Urinary bladder (tissue), 4 donors: Measurements from ENCODE around the gene AMPH. TPM values are rescaled to one million over a fixed set of nuclear protein-coding genes. Genes with fewer than 3 reads are reported as not detected.

Experiments
- DNase-seq: peaks from one replicate; pipeline ENCODE4 v3.0.0-alpha.2; 2015; ENCODE audit errors: extremely low spot score
- H3K27ac ChIP-seq: one replicate; pipeline ENCODE4 v1.5.1; 2013; ENCODE audit warnings: low read depth, mild to moderate bottlenecking, moderate library complexity
- H3K36me3 ChIP-seq: one replicate; pipeline ENCODE4 v1.6.1; 2013; ENCODE audit warnings: mild to moderate bottlenecking, moderate library complexity; ENCODE audit not compliant: insufficient read depth
- H3K4me1 ChIP-seq: one replicate; pipeline ENCODE4 v1.6.1; 2013; ENCODE audit warnings: mild to moderate bottlenecking, moderate library complexity; ENCODE audit not compliant: insufficient read depth
- H3K4me3 ChIP-seq: one replicate; pipeline ENCODE4 v1.5.1; 2013; ENCODE audit warnings: low read depth, low read length
- WGBS: extraction: QIAGEN DNeasy Blood & Tissue Kit; methylation state at CpG from one replicate; pipeline ENCODE4 v1.1.7; 2013; 5-methylcytosine and 5-hydroxymethylcytosine counted together
- polyA plus RNA-seq: library from polyadenylated mRNA; stranded (reverse); fragments of 200-250 nt; gene quantifications from one replicate; pipeline ENCODE4 v1.2.3, GENCODE V29; 2013
- total RNA-seq: library from RNA; depleted of rRNA; stranded (reverse); fragments of >200 nt; gene quantifications from one replicate; pipeline ENCODE4 v1.2.3, GENCODE V29; 2014
- donor health status: healthy with polysubstance abuse.
- donor health status: healthy.

The AMPH gene
- total and polyA plus RNA-seq, 2 donors: 5.0 to 15.3 TPM

DNA sequence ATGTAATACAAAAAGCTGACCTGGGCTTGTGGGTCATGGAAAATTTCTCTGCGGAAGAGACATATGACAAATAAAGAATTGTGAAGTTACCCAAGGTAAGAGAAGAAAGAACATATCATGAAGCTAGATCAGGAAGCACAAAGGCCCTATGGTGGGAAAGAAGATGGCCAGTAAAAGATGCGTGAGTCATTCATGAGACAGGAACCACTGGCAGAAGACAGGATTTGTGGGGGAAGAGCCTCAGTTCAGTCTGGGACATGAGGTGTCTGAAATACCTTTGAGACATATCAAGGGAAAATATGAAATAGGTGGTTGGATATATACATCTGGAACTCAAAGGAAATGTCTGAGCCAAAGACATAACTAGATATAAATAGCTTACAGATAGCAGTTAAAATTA lies 27.7 kb upstream of the AMPH start:
- Histone ChIP-seq H3K4me1 (no peaks in the 10 kb centered on the region), H3K4me3 (no peak overlapping the region), H3K36me3 (no peaks in the 10 kb centered on the region), H3K27ac (no peak overlapping the region)
- DNase-seq: no peak
- 95% methylated on average over 2 of the region's 2 CpGs for WGBS

- H3K27ac ChIP-seq: no peak overlapping the region
- 72% methylated on average over 1 of the region's 1 CpG for WGBS
- H3K4me1 ChIP-seq: no peaks in the 10 kb centered on the region
- no peak overlapping the region for H3K4me3 ChIP-seq
- DNase-seq: no peak
- H3K36me3 ChIP-seq: no peaks in the 10 kb centered on the region
These were observed 25.8 kb upstream of the AMPH start for GRCh38 chr7:38656968-38657367.

- no peaks in the 10 kb centered on the region for H3K4me1 ChIP-seq
- no peaks in the 10 kb centered on the region for H3K36me3 ChIP-seq
- H3K4me3 ChIP-seq: no peak overlapping the region
- DNase-seq: no peak
- H3K27ac ChIP-seq: no peak overlapping the region
- 89% methylated on average over 35 of the region's 35 CpGs for WGBS
These were observed 24.9 kb upstream of the AMPH start for GRCh38 chr7:38655833-38656774.

DNA sequence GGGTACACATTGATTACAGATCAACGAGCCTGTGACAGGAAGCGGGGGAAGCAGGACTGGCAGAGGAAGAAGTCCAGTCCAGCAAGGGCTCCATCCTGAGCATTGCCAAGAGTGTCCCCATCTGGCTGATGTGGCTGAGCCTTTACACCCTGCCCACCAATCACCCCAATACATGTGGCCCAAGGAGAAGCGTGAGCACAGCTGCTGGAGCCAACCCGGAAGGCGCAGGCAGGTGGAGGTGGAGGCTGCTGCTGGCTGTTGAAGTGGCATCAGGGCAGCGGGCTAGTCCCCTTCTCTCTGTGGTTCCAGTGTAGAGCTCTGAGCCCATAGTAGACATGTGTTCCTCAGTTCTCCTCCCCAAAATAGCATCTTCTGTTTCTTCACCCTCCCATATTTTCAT lies 6.8 kb upstream of the AMPH start:
- no peak overlapping the region for H3K4me3 ChIP-seq
- 95% methylated on average over 6 of the region's 6 CpGs for WGBS
- no peak overlapping the region for H3K27ac ChIP-seq
- DNase-seq: no peak
- H3K4me1 ChIP-seq: no peaks in the 10 kb centered on the region
- no peaks in the 10 kb centered on the region for H3K36me3 ChIP-seq

DNA sequence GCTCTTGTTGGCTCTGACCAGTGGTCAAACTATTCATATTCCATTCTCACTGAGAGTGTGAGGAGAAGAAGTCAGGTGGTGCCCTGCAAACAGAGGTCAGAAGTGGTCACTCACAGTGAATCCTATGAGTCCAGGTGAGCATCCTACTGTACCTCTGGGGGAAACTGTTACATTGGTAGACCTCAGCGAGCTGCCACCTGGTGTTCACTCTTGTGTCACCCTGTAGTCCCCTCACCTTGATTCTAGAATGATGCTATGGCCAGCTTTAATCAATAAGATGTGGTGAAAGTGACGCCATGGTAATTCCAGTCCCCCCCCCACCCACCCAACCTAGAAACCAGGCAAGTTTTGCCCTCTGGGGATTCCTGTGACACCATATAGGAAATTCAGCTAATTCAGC lies 1.2 kb upstream of the AMPH start:
- 96% methylated on average over 2 of the region's 2 CpGs for whole genome bisulfite sequencing
- no peak overlapping the region for H3K27ac ChIP-seq
- H3K4me1 ChIP-seq: no peaks in the 10 kb centered on the region
- no peaks in the 10 kb centered on the region for H3K36me3 ChIP-seq
- H3K4me3 ChIP-seq: no peak overlapping the region
- DNase-seq: no peak

DNA sequence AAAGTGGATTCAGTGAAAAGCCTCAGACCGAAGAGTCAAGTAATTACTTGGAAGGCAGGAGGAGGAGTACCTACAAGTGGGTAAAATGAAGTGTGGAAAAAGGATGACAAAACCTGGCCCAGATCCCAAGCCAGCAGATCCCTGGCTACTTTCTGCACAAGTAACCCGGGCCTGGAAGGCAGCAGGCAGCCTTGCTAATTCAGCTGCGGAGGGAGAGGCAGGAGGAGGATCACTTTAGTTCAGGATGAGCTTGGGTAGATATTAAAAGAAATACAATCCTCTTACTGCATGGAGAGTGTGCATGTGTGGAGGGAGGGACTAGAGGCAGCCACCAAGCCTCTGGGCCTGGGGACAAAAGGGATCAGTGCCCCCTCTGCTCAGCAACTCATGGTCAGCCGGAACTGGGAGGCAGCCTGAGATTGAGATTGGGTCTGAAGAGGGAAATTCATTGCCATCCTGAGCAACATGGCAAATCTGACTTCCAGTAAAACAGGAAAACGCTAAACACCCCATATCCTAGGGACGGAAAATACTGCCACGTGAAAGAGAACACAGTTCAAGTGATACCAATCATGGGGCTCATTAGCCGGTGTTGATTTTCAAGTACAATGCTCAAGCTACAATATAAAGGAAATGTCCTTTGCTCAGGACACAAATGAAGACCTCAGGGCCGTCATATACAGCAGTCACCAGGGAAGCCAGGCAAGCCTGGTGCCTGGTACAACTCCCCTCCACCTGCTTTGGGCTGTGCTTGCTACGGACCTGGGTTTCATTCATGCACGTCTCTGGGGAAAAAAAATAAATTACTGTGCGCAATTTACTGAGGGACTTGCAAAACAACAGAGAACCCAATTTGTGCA lies 1.3 kb downstream of the AMPH start:
- no peak for DNase-seq
- H3K4me3 ChIP-seq: no peak overlapping the region

DNA sequence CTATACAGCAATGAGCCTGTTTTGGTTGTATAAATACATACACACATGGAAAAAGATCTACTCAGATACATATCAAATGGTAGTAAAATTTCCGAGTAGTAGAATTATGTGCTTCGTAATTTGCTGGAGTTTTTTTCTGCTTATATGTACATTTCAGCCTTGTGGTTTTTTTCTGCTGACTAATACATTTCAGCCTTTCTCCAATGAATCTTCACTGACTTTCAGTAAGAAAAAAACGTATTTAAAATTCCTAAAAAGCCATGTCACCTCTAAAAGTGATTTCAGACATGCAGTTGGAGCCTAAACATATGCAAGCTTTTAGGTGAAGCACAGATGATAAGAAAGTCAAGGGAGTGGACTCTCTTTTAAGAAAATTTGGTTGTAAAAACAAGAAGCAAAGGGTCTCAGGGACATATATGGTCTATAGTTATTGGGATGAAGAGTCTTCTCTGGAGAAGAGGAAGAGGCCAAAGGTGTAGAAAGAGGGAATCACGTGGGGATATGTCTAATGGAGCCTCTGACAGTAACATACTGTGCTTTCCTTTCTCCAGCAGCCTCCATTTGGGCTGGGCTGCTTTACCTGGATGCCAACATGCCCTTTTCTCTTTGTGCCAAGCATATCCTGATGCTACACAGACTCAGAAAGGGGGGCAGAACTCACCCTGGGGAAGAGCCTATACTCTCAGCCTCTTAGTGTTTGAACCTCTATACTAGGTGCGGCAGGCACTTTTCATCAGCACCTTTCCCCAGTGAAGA lies 2.4 kb downstream of the AMPH start:
- no peak overlapping the region for H3K27ac ChIP-seq
- no peaks in the 10 kb centered on the region for H3K36me3 ChIP-seq
- H3K4me3 ChIP-seq: no peak overlapping the region
- no peaks in the 10 kb centered on the region for H3K4me1 ChIP-seq
- no peak for DNase-seq
- WGBS: 80% methylated on average over 5 of the region's 5 CpGs

More for the DNA sequence above, 1.3 kb downstream of the AMPH start:
- 65% methylated on average over 12 of the region's 12 CpGs for WGBS
- H3K27ac ChIP-seq: no peak overlapping the region
- H3K4me1 ChIP-seq: no peaks in the 10 kb centered on the region
- no peaks in the 10 kb centered on the region for H3K36me3 ChIP-seq

- Histone ChIP-seq H3K4me3 (no peak overlapping the region), H3K27ac (no peak overlapping the region), H3K4me1 (no peaks in the 10 kb centered on the region), H3K36me3 (no peaks in the 10 kb centered on the region)
- no peak for DNase-seq
These were observed 5.3 kb downstream of the AMPH start for GRCh38 chr7:38625866-38626265.

DNA sequence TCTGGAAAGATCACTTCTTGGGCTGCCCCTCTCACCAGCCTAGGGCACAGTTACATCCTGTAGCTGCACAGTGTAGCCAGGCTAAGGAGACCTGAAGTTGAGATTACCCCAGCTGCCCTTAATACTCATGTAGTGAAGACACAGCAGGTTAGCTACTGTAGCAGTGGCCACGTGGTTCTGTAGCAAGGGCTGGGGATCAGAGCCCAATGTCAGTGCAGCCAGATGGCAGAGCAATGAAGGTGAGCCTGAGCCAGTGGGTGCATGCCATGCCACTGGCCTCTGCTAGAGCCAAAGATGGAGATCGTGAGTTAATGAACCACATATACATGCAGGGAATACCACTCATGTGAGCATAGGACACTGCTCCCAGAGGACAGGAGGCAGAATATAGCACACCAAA lies 15.5 kb downstream of the AMPH start:
- H3K4me1 ChIP-seq: no peaks in the 10 kb centered on the region
- H3K27ac ChIP-seq: no peak overlapping the region
- DNase-seq: no peak
- no peaks in the 10 kb centered on the region for H3K36me3 ChIP-seq
- 69% methylated on average over 2 of the region's 2 CpGs for WGBS
- H3K4me3 ChIP-seq: no peak overlapping the region

GRCh38 chr7:38607466-38607865 lies 23.7 kb downstream of the AMPH start:
- WGBS: 92% methylated on average over 2 of the region's 2 CpGs
- no peak overlapping the region for H3K4me3 ChIP-seq
- no peak for DNase-seq
- H3K4me1 ChIP-seq: no peaks in the 10 kb centered on the region
- H3K27ac ChIP-seq: no peak overlapping the region
- no peaks in the 10 kb centered on the region for H3K36me3 ChIP-seq

- WGBS: 88% methylated on average over 3 of the region's 3 CpGs
These were observed 30.4 kb downstream of the AMPH start for GRCh38 chr7:38600741-38601140.

DNA sequence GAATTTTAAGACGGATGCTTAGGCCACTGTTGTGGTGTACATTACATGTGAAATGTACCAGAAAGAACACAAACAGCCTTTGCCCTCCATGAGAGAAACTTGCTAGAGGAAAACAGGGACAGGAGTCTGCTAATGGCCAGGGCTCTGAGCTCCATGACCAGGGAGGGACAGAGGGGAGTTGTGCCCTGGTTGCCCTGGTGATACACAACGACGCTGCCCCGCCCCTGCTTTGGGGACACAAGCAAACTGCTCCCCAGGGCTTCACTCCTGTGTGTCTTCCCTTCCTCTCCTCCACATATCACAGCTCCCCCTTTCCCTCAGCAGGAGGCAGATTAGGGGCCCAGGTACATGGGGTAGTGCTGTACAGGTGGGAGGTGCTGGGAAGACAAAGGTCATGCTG lies 36.2 kb downstream of the AMPH start:
- Histone ChIP-seq H3K27ac (no peak overlapping the region), H3K4me3 (no peak overlapping the region), H3K36me3 (no peaks in the 10 kb centered on the region), H3K4me1 (no peaks in the 10 kb centered on the region)
- DNase-seq: no peak
- 72% methylated on average over 4 of the region's 4 CpGs for WGBS

More at GRCh38 chr7:38600741-38601140, 30.4 kb downstream of the AMPH start:
- Histone ChIP-seq H3K27ac (no peak overlapping the region), H3K4me1 (no peaks in the 10 kb centered on the region), H3K4me3 (no peak overlapping the region), H3K36me3 (no peaks in the 10 kb centered on the region)
- no peak for DNase-seq

DNA sequence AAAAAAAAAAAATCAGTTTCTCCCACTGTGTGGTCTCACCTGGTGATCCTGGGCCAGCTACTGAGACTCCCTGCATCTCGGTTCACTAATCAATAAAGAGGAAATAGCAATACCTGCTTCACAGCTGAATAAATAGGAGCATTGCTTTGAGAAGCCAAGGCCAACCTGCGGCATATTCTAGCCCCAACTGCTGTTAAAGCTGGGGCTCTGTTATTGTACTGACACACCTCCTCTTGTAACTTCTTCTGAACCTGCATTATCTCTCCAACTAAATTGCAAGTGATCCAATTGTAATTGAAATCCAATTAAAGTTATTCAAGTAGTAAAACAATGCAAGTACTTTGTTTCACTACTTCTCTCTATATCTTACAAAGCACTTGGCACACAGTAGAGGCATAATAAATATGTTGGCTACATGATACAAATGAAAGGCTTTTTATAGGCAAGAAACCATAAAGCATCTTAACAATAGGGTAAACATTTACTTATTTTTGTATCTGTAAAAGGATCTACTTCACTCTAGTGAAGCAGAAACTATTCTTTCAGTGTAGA lies 38.4 kb downstream of the AMPH start:
- Histone ChIP-seq H3K4me3 (no peak overlapping the region), H3K36me3 (no peaks in the 10 kb centered on the region)
- no peak for DNase-seq

More for the DNA sequence above, 38.4 kb downstream of the AMPH start:
- WGBS: 76% methylated on average over 2 of the region's 2 CpGs
- Histone ChIP-seq H3K27ac (no peak overlapping the region), H3K4me1 (no peaks in the 10 kb centered on the region)
